Fibroblast of villous mesenchyme (primary cell): ENCODE results near the gene CACNA1E. TPM values are rescaled to one million over a fixed set of nuclear protein-coding genes. Genes with fewer than 3 reads are reported as not detected.

Experiments used
- DNase-seq: peaks from one replicate; pipeline ENCODE4 v3.0.0-alpha.2; 2010; ENCODE audit warnings: low read depth
- H3K4me3 ChIP-seq: 2 replicates; pipeline ENCODE4 v1.5.1; 2011; ENCODE audit warnings: low read depth, mild to moderate bottlenecking, low read length
- CTCF ChIP-seq: IDR thresholded peaks from 2 replicates; pipeline ENCODE4 v1.5.1; 2012; ENCODE audit warnings: low read depth, mild to moderate bottlenecking, low read length; ENCODE audit not compliant: insufficient read depth
- total RNA-seq: library from RNA; depleted of rRNA; stranded (reverse); fragments of >200 nt; gene quantifications from 2 replicates; pipeline ENCODE4 v1.2.3, GENCODE V29; 2012

The CACNA1E gene
- total RNA-seq, 1 donor = not detected

DNA sequence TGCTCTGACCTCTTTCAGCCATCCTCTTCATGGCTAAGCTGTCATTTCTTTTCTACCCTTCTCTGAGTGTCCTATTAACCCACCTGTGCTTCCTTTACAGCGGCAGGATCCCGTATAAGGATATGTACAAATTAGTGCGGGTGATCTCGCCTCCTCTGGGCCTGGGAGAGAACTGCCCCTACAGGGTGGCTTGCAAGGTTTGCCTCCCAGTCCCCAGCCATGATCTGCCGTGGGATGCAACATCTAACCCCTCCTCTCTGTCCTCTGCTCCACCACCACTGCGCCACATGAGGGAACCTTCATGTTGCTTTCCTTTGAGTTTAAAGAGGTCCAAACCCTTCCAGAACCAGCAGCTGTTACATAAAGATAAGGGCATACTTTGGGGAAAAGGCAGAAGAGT is 296.0 kb downstream of the CACNA1E start:
- no peak for DNase-seq
- no peak overlapping the region for H3K4me3 ChIP-seq
- no peak for TF ChIP-seq CTCF

GRCh38 chr1:181783208-181783607 is 299.9 kb downstream of the CACNA1E start:
- TF ChIP-seq CTCF = no peak
- no peak overlapping the region for H3K4me3 ChIP-seq
- DNase-seq = no peak

- no peak for DNase-seq
- TF ChIP-seq CTCF = no peak
- H3K4me3 ChIP-seq = no peak overlapping the region
These were observed 300.8 kb downstream of the CACNA1E start for GRCh38 chr1:181784039-181784683.

GRCh38 chr1:181789395-181789794 is 306.1 kb downstream of the CACNA1E start:
- no peak overlapping the region for H3K4me3 ChIP-seq
- no peak for DNase-seq
- no peak for TF ChIP-seq CTCF

- no peak for TF ChIP-seq CTCF
- no peak for DNase-seq
- H3K4me3 ChIP-seq = no peak overlapping the region
These were observed 308.4 kb downstream of the CACNA1E start for GRCh38 chr1:181791721-181792120.

DNA sequence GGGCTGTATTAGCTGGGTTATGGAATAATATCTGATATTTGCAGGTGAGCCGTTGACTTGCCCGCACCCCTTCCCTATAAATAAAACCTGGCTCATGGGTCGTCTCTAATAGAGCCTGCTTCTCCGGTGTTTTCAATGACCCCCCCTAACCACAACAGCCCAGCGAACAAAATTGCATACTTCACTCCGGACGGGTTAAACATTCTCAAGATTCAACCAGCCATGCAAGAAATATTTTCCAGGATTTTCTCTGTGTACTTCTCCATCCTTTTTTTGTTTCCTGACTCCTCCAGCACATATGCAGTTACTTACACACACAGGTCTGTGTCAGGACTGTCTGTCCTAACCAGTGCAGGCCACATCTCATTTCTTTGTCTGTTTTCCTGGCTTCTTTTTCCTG is 310.5 kb downstream of the CACNA1E start:
- no peak for DNase-seq
- H3K4me3 ChIP-seq = no peak overlapping the region
- TF ChIP-seq CTCF = no peak

GRCh38 chr1:181794332-181794731 is 311.0 kb downstream of the CACNA1E start:
- no peak overlapping the region for H3K4me3 ChIP-seq
- DNase-seq = no peak
- TF ChIP-seq CTCF = no peak
